GM23338 (cell line): ENCODE measurements around the gene CCDC12. TPM values are rescaled to one million over a fixed set of nuclear protein-coding genes. Genes with fewer than 3 reads are reported as not detected.
A peak's percentile ranks its signal among the peaks of the same experiment; 100 is the strongest.

ENCODE experiments used
- ATAC-seq: fragments of 200-7000 bp; cut with Tn5 transposase; 3 replicates; pipeline ENCODE4 v1.9.1; 2020
- DNase-seq: peaks from one replicate; pipeline ENCODE4 v3.0.0-alpha.2; 2015; ENCODE audit warnings: low spot score
- H2AFZ ChIP-seq: fragments of 200-600 bp; sonication (generic); 2 replicates; pipeline ENCODE4 v1.8.0; 2016; ENCODE audit warnings: antibody characterized with exemption, mild to moderate bottlenecking, moderate library complexity
- H3F3A ChIP-seq: fragments of 200-600 bp; sonication (generic); replicated peaks from 2 replicates; pipeline ENCODE4 v1.8.0; 2017; ENCODE audit warnings: antibody characterized with exemption, mixed run types, low read depth
- H3K27ac ChIP-seq: fragments of 200-600 bp; sonication (generic); 2 replicates; pipeline ENCODE4 v1.6.1; 2016; ENCODE audit warnings: low read depth
- H3K27me3 ChIP-seq: fragments of 200-600 bp; sonication (generic); 2 replicates; pipeline ENCODE4 v1.8.0; 2016; ENCODE audit warnings: mild to moderate bottlenecking, mixed run types, moderate library complexity; ENCODE audit not compliant: insufficient read depth
- H3K36me3 ChIP-seq: fragments of 200-600 bp; sonication (generic); 2 replicates; pipeline ENCODE4 v1.8.0; 2016; ENCODE audit warnings: mild to moderate bottlenecking; ENCODE audit not compliant: insufficient read depth
- H3K4me1 ChIP-seq: fragments of 200-600 bp; sonication (generic); 2 replicates; pipeline ENCODE4 v1.8.0; 2016; ENCODE audit warnings: mild to moderate bottlenecking, moderate library complexity; ENCODE audit not compliant: insufficient read depth
- H3K4me2 ChIP-seq: fragments of 200-600 bp; sonication (generic); 2 replicates; pipeline ENCODE4 v1.7.1; 2017; ENCODE audit warnings: mixed run types
- H3K4me3 ChIP-seq: fragments of 200-600 bp; sonication (generic); 2 replicates; pipeline ENCODE4 v1.6.1; 2016; ENCODE audit warnings: mixed run types
- H3K79me2 ChIP-seq: fragments of 200-600 bp; sonication (generic); replicated peaks from 2 replicates; pipeline ENCODE4 v1.8.0; 2017; ENCODE audit warnings: mild to moderate bottlenecking; ENCODE audit not compliant: insufficient read depth
- H3K9me2 ChIP-seq: fragments of 200-600 bp; sonication (generic); 2 replicates; pipeline ENCODE4 v1.8.0; 2017; ENCODE audit not compliant: insufficient read depth
- H4K20me1 ChIP-seq: fragments of 200-600 bp; sonication (generic); replicated peaks from 2 replicates; pipeline ENCODE4 v1.8.0; 2017; ENCODE audit warnings: mild to moderate bottlenecking; ENCODE audit not compliant: insufficient read depth
- H3K27ac Mint-ChIP-seq: 2 replicates; pipeline ENCODE4 v1.8.0; 2020; ENCODE audit warnings: inconsistent platforms, mild to moderate bottlenecking, moderate library complexity, mixed read lengths
- H3K27me3 Mint-ChIP-seq: 3 replicates; pipeline ENCODE4 v1.8.0; 2022; ENCODE audit warnings: low read depth, mild to moderate bottlenecking, moderate library complexity, mixed read lengths, inconsistent platforms; ENCODE audit not compliant: insufficient read depth, poor library complexity
- H3K36me3 Mint-ChIP-seq: 3 replicates; pipeline ENCODE4 v1.8.0; 2021; ENCODE audit warnings: low read depth, mild to moderate bottlenecking, inconsistent platforms, moderate library complexity, mixed read lengths
- H3K4me1 Mint-ChIP-seq: 3 replicates; pipeline ENCODE4 v1.8.0; 2020; ENCODE audit warnings: mild to moderate bottlenecking, inconsistent platforms, mixed read lengths
- H3K4me3 Mint-ChIP-seq: 3 replicates; pipeline ENCODE4 v1.8.0; 2021; ENCODE audit warnings: moderate library complexity, mild to moderate bottlenecking, inconsistent platforms, mixed read lengths
- H3K9me3 Mint-ChIP-seq: 3 replicates; pipeline ENCODE4 v1.8.0; 2020; ENCODE audit warnings: moderate library complexity, mild to moderate bottlenecking, inconsistent platforms, mixed read lengths
- CREB1 ChIP-seq: fragments of 250-450 bp; sonication (Bioruptor Pico); IDR thresholded peaks from 2 replicates; pipeline ENCODE4 v1.5.0; 2020; ENCODE audit warnings: low read depth, mild to moderate bottlenecking, moderate library complexity
- EZH2 ChIP-seq: fragments of 200-600 bp; sonication (generic); IDR thresholded peaks from one replicate; pipeline ENCODE4 v1.8.0; 2017; ENCODE audit warnings: antibody characterized with exemption, mild to moderate bottlenecking, low read depth; ENCODE audit not compliant: unreplicated experiment
- EZH2phosphoT487 ChIP-seq: fragments of 200-600 bp; sonication (generic); IDR thresholded peaks from one replicate; pipeline ENCODE4 v1.8.1; 2018; ENCODE audit warnings: antibody characterized with exemption; ENCODE audit not compliant: unreplicated experiment
- JUNB ChIP-seq: IDR thresholded peaks from one replicate; pipeline ENCODE4 v1.6.1; 2016; ENCODE audit warnings: antibody characterized with exemption; ENCODE audit not compliant: unreplicated experiment
- NANOG ChIP-seq: IDR thresholded peaks from 2 replicates; pipeline ENCODE4 v1.6.1; 2016; ENCODE audit warnings: antibody characterized with exemption, borderline replicate concordance
- POLR2AphosphoS5 ChIP-seq: IDR thresholded peaks from 2 replicates; pipeline ENCODE4 v1.6.1; 2016; ENCODE audit warnings: antibody characterized with exemption, low read depth
- STAT1 ChIP-seq: IDR thresholded peaks from one replicate; pipeline ENCODE4 v1.6.1; 2016; ENCODE audit warnings: antibody characterized with exemption; ENCODE audit not compliant: unreplicated experiment
- ZNF114 ChIP-seq: fragments of 250-450 bp; sonication (Bioruptor Pico); IDR thresholded peaks from 2 replicates; pipeline ENCODE4 v1.5.0; 2020; ENCODE audit warnings: mild to moderate bottlenecking, moderate library complexity
- ZNF331 ChIP-seq: fragments of 250-450 bp; sonication (Bioruptor Pico); IDR thresholded peaks from 2 replicates; pipeline ENCODE4 v1.5.0; 2020; ENCODE audit warnings: low read depth, mild to moderate bottlenecking, moderate library complexity
- polyA plus RNA-seq: library from polyadenylated mRNA; unstranded; fragments of >200 nt; fragmentation: Nextera tagmentation; extraction: Ambion mirVana; gene quantifications from 2 replicates; pipeline ENCODE4 v1.2.1, GENCODE V29; 2016
- total RNA-seq: library from RNA; depleted of rRNA; stranded (reverse); fragments of >200 nt; shearing (Covaris generic); gene quantifications from 2 replicates; pipeline ENCODE4 v1.2.3, GENCODE V29; 2014
- TF ChIP-seq, protein P1 (sequence below): fragments of 250-450 bp; sonication (Bioruptor Pico); IDR thresholded peaks from 2 replicates; pipeline ENCODE4 v1.5.0; 2020; ENCODE audit warnings: mild to moderate bottlenecking, moderate library complexity
- TF ChIP-seq, protein P2 (sequence below), 2 experiments: fragments of 200-600 bp in 1 of 2; sonication (generic) in 1 of 2; conservative IDR thresholded peaks; 2 replicates each; pipeline versions ENCODE4 v1.5.1 to v1.6.1; 2016 to 2017; ENCODE audit warnings: antibody characterized with exemption in 2 of 2, low read depth in 2 of 2, mild to moderate bottlenecking in 2 of 2, moderate library complexity in 1 of 2
- TF ChIP-seq, protein P3 (sequence below): IDR thresholded peaks from 2 replicates; pipeline ENCODE4 v1.6.1; 2016; ENCODE audit warnings: antibody characterized with exemption
- TF ChIP-seq, protein P4 (sequence below): IDR thresholded peaks from one replicate; pipeline ENCODE4 v1.6.1; 2018; ENCODE audit warnings: antibody characterized with exemption; ENCODE audit not compliant: unreplicated experiment

Gene CCDC12
- total and polyA plus RNA-seq, 2 experiments from 2014 or later, result 42.9 to 133 TPM

DNA sequence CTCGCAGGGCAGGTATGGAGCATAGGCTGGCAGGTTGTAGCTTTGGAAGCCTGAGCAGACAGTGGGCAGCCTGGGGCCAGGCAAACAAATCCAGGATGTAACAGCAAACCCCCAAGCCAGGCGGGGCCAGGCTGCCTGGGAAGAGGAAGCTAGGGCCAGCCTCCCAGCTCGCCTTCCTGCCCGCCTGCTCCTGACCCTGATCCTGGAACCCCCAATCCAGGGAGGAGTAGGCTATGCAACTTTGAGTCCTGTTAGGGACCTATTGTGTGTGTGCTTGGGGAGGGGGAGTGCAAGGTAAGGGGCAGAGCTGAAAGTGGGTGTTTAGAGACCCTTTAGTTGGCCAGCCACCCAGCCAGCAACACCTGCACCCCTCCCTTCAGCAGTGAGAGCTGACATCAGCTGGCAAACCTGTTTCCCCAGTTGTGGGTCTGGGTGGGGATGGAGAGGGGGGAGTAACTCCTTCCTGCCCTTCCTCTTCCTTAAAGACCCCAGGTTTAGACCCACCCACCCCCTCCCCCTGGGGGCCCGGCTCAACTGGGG, 5.5 kb upstream of the CCDC12 start:
- no peaks in the 10 kb centered on the region for H3K36me3 ChIP-seq
- Mint-ChIP-seq H3K4me3 (peak overlapping the region; percentile 55), H3K27me3 (peaks cover 29% of the 10 kb centered on the region), H3K27ac (no peak overlapping the region), H3K4me1 (peaks cover 40% of the 10 kb centered on the region), H3K36me3 (no peaks in the 10 kb centered on the region; the same call in 2 of the 3 replicates), H3K9me3 (peaks cover 3% of the 10 kb centered on the region; the same call in 1 of the 3 replicates)
- TF ChIP-seq POLR2AphosphoS5 (peak; percentile 47; the same call in 1 of the 2 replicates), EZH2phosphoT487 (no peak), NANOG (no peak), STAT1 (no peak), JUNB (no peak), CREB1 (CRISPR knock-in tag) (0 out of 2 replicates have a peak, but pooled peaks have one; percentile 58), EZH2 (no peak), ZNF114 (CRISPR knock-in tag) (no peak), ZNF331 (CRISPR knock-in tag) (no peak)
- TF ChIP-seq, protein P1, sequence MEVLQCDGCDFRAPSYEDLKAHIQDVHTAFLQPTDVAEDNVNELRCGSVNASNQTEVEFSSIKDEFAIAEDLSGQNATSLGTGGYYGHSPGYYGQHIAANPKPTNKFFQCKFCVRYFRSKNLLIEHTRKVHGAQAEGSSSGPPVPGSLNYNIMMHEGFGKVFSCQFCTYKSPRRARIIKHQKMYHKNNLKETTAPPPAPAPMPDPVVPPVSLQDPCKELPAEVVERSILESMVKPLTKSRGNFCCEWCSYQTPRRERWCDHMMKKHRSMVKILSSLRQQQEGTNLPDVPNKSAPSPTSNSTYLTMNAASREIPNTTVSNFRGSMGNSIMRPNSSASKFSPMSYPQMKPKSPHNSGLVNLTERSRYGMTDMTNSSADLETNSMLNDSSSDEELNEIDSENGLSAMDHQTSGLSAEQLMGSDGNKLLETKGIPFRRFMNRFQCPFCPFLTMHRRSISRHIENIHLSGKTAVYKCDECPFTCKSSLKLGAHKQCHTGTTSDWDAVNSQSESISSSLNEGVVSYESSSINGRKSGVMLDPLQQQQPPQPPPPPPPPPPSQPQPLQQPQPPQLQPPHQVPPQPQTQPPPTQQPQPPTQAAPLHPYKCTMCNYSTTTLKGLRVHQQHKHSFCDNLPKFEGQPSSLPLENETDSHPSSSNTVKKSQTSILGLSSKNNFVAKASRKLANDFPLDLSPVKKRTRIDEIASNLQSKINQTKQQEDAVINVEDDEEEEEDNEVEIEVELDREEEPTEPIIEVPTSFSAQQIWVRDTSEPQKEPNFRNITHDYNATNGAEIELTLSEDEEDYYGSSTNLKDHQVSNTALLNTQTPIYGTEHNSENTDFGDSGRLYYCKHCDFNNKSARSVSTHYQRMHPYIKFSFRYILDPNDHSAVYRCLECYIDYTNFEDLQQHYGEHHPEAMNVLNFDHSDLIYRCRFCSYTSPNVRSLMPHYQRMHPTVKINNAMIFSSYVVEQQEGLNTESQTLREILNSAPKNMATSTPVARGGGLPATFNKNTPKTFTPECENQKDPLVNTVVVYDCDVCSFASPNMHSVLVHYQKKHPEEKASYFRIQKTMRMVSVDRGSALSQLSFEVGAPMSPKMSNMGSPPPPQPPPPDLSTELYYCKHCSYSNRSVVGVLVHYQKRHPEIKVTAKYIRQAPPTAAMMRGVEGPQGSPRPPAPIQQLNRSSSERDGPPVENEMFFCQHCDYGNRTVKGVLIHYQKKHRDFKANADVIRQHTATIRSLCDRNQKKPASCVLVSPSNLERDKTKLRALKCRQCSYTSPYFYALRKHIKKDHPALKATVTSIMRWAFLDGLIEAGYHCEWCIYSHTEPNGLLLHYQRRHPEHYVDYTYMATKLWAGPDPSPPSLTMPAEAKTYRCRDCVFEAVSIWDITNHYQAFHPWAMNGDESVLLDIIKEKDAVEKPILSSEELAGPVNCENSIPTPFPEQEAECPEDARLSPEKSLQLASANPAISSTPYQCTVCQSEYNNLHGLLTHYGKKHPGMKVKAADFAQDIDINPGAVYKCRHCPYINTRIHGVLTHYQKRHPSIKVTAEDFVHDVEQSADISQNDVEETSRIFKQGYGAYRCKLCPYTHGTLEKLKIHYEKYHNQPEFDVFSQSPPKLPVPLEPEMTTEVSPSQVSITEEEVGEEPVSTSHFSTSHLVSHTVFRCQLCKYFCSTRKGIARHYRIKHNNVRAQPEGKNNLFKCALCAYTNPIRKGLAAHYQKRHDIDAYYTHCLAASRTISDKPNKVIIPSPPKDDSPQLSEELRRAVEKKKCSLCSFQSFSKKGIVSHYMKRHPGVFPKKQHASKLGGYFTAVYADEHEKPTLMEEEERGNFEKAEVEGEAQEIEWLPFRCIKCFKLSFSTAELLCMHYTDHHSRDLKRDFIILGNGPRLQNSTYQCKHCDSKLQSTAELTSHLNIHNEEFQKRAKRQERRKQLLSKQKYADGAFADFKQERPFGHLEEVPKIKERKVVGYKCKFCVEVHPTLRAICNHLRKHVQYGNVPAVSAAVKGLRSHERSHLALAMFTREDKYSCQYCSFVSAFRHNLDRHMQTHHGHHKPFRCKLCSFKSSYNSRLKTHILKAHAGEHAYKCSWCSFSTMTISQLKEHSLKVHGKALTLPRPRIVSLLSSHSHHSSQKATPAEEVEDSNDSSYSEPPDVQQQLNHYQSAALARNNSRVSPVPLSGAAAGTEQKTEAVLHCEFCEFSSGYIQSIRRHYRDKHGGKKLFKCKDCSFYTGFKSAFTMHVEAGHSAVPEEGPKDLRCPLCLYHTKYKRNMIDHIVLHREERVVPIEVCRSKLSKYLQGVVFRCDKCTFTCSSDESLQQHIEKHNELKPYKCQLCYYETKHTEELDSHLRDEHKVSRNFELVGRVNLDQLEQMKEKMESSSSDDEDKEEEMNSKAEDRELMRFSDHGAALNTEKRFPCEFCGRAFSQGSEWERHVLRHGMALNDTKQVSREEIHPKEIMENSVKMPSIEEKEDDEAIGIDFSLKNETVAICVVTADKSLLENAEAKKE (CRISPR knock-in tag), result no peak
- TF ChIP-seq, protein P2, sequence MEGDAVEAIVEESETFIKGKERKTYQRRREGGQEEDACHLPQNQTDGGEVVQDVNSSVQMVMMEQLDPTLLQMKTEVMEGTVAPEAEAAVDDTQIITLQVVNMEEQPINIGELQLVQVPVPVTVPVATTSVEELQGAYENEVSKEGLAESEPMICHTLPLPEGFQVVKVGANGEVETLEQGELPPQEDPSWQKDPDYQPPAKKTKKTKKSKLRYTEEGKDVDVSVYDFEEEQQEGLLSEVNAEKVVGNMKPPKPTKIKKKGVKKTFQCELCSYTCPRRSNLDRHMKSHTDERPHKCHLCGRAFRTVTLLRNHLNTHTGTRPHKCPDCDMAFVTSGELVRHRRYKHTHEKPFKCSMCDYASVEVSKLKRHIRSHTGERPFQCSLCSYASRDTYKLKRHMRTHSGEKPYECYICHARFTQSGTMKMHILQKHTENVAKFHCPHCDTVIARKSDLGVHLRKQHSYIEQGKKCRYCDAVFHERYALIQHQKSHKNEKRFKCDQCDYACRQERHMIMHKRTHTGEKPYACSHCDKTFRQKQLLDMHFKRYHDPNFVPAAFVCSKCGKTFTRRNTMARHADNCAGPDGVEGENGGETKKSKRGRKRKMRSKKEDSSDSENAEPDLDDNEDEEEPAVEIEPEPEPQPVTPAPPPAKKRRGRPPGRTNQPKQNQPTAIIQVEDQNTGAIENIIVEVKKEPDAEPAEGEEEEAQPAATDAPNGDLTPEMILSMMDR (conservative IDR thresholded peaks at IDR 0.05; ENCODE audit: low read depth in 2 of 2), result no peak
- TF ChIP-seq, protein P3, sequence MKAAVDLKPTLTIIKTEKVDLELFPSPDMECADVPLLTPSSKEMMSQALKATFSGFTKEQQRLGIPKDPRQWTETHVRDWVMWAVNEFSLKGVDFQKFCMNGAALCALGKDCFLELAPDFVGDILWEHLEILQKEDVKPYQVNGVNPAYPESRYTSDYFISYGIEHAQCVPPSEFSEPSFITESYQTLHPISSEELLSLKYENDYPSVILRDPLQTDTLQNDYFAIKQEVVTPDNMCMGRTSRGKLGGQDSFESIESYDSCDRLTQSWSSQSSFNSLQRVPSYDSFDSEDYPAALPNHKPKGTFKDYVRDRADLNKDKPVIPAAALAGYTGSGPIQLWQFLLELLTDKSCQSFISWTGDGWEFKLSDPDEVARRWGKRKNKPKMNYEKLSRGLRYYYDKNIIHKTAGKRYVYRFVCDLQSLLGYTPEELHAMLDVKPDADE, result no peak
- TF ChIP-seq, protein P4, sequence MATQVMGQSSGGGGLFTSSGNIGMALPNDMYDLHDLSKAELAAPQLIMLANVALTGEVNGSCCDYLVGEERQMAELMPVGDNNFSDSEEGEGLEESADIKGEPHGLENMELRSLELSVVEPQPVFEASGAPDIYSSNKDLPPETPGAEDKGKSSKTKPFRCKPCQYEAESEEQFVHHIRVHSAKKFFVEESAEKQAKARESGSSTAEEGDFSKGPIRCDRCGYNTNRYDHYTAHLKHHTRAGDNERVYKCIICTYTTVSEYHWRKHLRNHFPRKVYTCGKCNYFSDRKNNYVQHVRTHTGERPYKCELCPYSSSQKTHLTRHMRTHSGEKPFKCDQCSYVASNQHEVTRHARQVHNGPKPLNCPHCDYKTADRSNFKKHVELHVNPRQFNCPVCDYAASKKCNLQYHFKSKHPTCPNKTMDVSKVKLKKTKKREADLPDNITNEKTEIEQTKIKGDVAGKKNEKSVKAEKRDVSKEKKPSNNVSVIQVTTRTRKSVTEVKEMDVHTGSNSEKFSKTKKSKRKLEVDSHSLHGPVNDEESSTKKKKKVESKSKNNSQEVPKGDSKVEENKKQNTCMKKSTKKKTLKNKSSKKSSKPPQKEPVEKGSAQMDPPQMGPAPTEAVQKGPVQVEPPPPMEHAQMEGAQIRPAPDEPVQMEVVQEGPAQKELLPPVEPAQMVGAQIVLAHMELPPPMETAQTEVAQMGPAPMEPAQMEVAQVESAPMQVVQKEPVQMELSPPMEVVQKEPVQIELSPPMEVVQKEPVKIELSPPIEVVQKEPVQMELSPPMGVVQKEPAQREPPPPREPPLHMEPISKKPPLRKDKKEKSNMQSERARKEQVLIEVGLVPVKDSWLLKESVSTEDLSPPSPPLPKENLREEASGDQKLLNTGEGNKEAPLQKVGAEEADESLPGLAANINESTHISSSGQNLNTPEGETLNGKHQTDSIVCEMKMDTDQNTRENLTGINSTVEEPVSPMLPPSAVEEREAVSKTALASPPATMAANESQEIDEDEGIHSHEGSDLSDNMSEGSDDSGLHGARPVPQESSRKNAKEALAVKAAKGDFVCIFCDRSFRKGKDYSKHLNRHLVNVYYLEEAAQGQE, result no peak
- H4K20me1 ChIP-seq, result peaks cover 5% of the 10 kb centered on the region
- ATAC-seq, result peak; percentile 22
- H3K9me2 ChIP-seq, result 0 out of 2 replicates have a peak, but pooled peaks cover 4% of the 10 kb centered on the region
- H3K4me1 ChIP-seq, result peaks cover 12% of the 10 kb centered on the region
- H3K4me2 ChIP-seq, result peak overlapping the region; percentile 69
- 0 out of 2 replicates have a peak, but pooled peaks cover 4% of the 10 kb centered on the region for H3K79me2 ChIP-seq
- no peaks in the 10 kb centered on the region; the same call in 1 of the 2 replicates for H3F3A ChIP-seq
- no peak overlapping the region for H2AFZ ChIP-seq
- H3K4me3 ChIP-seq, result peak overlapping the region; percentile 45
- H3K27ac ChIP-seq, result no peak overlapping the region
- peak; percentile 77 for DNase-seq
- H3K27me3 ChIP-seq, result 0 out of 2 replicates have a peak, but pooled peaks cover 5% of the 10 kb centered on the region
